Loucy (cell line): Measurements from ENCODE around the gene CYP4F8.

Experiments used
- H2AFZ ChIP-seq: fragments of 200-600 bp; sonication (generic); 2 replicates; pipeline ENCODE4 v1.6.0; 2016; ENCODE audit warnings: antibody characterized with exemption, mild to moderate bottlenecking, low read length, moderate library complexity
- H3F3A ChIP-seq: fragments of 200-600 bp; 2 replicates; pipeline ENCODE4 v1.6.0; 2016; ENCODE audit warnings: antibody characterized with exemption, low read depth, mild to moderate bottlenecking
- H3K27me3 ChIP-seq: fragments of 200-600 bp; sonication (generic); 2 replicates; pipeline ENCODE4 v1.6.1; 2014; ENCODE audit warnings: low read length, mild to moderate bottlenecking; ENCODE audit not compliant: insufficient read depth, poor library complexity, severe bottlenecking
- H3K36me3 ChIP-seq: fragments of 200-600 bp; sonication (generic); 2 replicates; pipeline ENCODE4 v1.6.1; 2016; ENCODE audit warnings: low read length; ENCODE audit not compliant: insufficient read depth
- H3K4me1 ChIP-seq: fragments of 200-600 bp; sonication (generic); 2 replicates; pipeline ENCODE4 v1.5.1; 2014; ENCODE audit warnings: low read length, mild to moderate bottlenecking; ENCODE audit not compliant: insufficient read depth, poor library complexity, severe bottlenecking
- H3K4me2 ChIP-seq: fragments of 200-600 bp; sonication (generic); 2 replicates; pipeline ENCODE4 v1.6.0; 2014; ENCODE audit warnings: antibody characterized with exemption, low read length, low read depth, mild to moderate bottlenecking; ENCODE audit not compliant: poor library complexity, severe bottlenecking
- H3K4me3 ChIP-seq: fragments of 200-600 bp; sonication (generic); 2 replicates; pipeline ENCODE4 v1.5.1; 2014; ENCODE audit warnings: low read length, mild to moderate bottlenecking, mixed read lengths; ENCODE audit not compliant: poor library complexity, severe bottlenecking
- H3K79me2 ChIP-seq: fragments of 200-600 bp; sonication (generic); 2 replicates; pipeline ENCODE4 v1.6.1; 2014; ENCODE audit warnings: low read length; ENCODE audit not compliant: insufficient read depth
- H3K9ac ChIP-seq: fragments of 200-600 bp; sonication (generic); 2 replicates; pipeline ENCODE4 v1.6.0; 2014; ENCODE audit warnings: mild to moderate bottlenecking, low read depth, low read length, moderate library complexity; ENCODE audit not compliant: poor library complexity, severe bottlenecking
- H3K9me2 ChIP-seq: fragments of 200-600 bp; sonication (generic); replicated peaks from 2 replicates; pipeline ENCODE4 v1.6.1; 2016; ENCODE audit warnings: low read depth, low read length, mixed read lengths
- H3K9me3 ChIP-seq: fragments of 200-600 bp; sonication (generic); 2 replicates; pipeline ENCODE4 v1.6.1; 2014; ENCODE audit warnings: mild to moderate bottlenecking, antibody characterized with exemption, low read length, low read depth; ENCODE audit not compliant: insufficient read depth
- H4K20me1 ChIP-seq: fragments of 200-600 bp; sonication (generic); 2 replicates; pipeline ENCODE4 v1.6.0; 2014; ENCODE audit warnings: antibody characterized with exemption, low read length, mild to moderate bottlenecking; ENCODE audit not compliant: insufficient read depth, poor library complexity, severe bottlenecking
- CTCF ChIP-seq: fragments of 200-600 bp; sonication (generic); conservative IDR thresholded peaks from 2 replicates; pipeline ENCODE4 v1.5.1; 2014; ENCODE audit warnings: mild to moderate bottlenecking, antibody characterized with exemption, low read length
- EZH2phosphoT487 ChIP-seq: fragments of 200-600 bp; IDR thresholded peaks from 2 replicates; pipeline ENCODE4 v1.6.1; 2018; ENCODE audit warnings: antibody characterized with exemption, mild to moderate bottlenecking, moderate library complexity, borderline replicate concordance

The CYP4F8 gene

DNA sequence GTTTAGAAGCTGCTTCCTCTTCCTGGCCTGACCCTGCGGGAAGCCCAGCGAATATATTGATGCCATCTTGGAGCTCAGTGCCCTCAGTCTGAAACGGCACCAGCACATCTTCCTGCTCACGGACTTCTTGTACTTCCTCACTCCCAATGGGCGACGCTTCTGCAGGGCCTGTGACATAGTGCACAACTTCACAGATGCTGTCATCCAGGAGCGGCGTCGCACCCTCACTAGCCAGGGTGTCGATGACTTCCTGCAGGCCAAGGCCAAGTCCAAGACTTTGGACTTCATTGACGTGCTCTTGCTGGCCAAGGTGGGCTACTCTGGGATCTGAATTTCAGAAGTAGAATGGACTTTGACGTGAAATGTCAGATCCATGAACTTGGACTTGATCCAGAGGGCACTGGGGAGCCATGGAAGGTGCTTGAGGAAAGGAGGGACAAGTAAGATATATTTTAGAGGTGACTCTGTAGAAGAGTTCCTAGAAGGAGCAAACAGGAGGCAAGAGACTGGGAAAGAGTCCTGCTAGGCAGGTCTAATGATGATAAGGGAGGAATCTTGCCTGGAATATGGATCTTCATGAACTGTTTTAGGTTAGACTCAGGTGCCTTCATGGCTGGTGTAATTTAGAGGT lies 38.4 kb upstream of the CYP4F8 start:
- H3K9me2 ChIP-seq = no peaks in the 10 kb centered on the region
- H2AFZ ChIP-seq = no peak overlapping the region
- no peak for TF ChIP-seq EZH2phosphoT487
- TF ChIP-seq CTCF = no peak
- no peak overlapping the region for H3K4me2 ChIP-seq
- no peak overlapping the region for H3K4me3 ChIP-seq
- H4K20me1 ChIP-seq = no peaks in the 10 kb centered on the region
- H3K9ac ChIP-seq = no peak overlapping the region
- no peaks in the 10 kb centered on the region for H3F3A ChIP-seq
- H3K27me3 ChIP-seq = no peaks in the 10 kb centered on the region
- no peaks in the 10 kb centered on the region for H3K9me3 ChIP-seq
- no peaks in the 10 kb centered on the region for H3K79me2 ChIP-seq
- no peaks in the 10 kb centered on the region for H3K4me1 ChIP-seq
- no peaks in the 10 kb centered on the region for H3K36me3 ChIP-seq

DNA sequence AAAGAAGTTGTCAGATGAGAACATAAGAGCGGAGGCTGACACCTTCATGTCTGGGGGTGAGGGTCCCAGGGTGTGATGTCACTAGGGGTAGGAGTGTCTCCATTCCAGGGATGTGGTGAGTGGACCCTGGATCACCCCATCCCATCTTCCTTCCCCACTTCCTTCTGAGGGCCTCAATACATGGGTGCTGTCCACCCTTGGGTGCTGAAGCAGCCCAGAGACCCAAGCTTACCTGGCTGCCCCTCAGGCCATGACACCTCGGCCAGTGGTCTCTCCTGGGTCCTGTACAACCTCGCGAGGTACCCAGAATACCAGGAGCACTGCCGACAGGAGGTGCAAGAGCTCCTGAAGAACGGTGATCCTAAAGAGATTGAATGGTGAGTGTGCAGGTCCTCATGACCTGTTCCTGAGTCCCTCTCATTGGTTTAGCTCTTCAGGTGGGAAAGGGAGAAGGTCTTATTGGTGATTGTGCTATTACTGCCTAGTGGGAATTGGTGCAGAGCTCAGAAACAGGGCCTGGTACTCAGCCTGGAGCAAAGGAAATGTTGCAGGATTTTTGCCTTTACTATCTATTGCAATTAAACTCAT lies 37.7 kb upstream of the CYP4F8 start:
- Histone ChIP-seq H3K4me1 (no peaks in the 10 kb centered on the region), H3K9me2 (no peaks in the 10 kb centered on the region), H2AFZ (no peak overlapping the region), H4K20me1 (no peaks in the 10 kb centered on the region), H3K9me3 (no peaks in the 10 kb centered on the region), H3K4me2 (no peak overlapping the region), H3K9ac (no peak overlapping the region), H3K27me3 (no peaks in the 10 kb centered on the region), H3F3A (no peaks in the 10 kb centered on the region), H3K79me2 (no peaks in the 10 kb centered on the region), H3K36me3 (no peaks in the 10 kb centered on the region), H3K4me3 (no peak overlapping the region)
- TF ChIP-seq EZH2phosphoT487 = no peak
- TF ChIP-seq CTCF = no peak

GRCh38 chr19:15583346-15583745 lies 31.7 kb upstream of the CYP4F8 start:
- Histone ChIP-seq H3K4me1 (no peaks in the 10 kb centered on the region), H3K4me3 (no peak overlapping the region), H2AFZ (no peak overlapping the region), H3K27me3 (no peaks in the 10 kb centered on the region), H3K79me2 (no peaks in the 10 kb centered on the region), H3K4me2 (no peak overlapping the region), H4K20me1 (no peaks in the 10 kb centered on the region), H3F3A (no peaks in the 10 kb centered on the region), H3K36me3 (no peaks in the 10 kb centered on the region), H3K9ac (no peak overlapping the region), H3K9me3 (no peaks in the 10 kb centered on the region), H3K9me2 (no peaks in the 10 kb centered on the region)
- TF ChIP-seq EZH2phosphoT487 (no peak), CTCF (no peak)
